Breast epithelium (tissue), 4 donors: Measurements from ENCODE around the gene EHMT1. TPM values are rescaled to one million over a fixed set of nuclear protein-coding genes. Genes with fewer than 3 reads are reported as not detected.

Experiments
- DNase-seq, 2 donors: peaks; one replicate each; pipeline ENCODE4 v3.0.0-alpha.2; 2019; ENCODE audit warnings: low spot score in 2 of 2
- H3K27ac ChIP-seq, 2 donors: fragments of 200-600 bp; sonication (generic) in 1 of 2; one replicate each; pipeline ENCODE4 v1.5.1; 2016 to 2019; ENCODE audit warnings: mild to moderate bottlenecking in 1 of 2
- H3K27me3 ChIP-seq, 2 donors: fragments of 200-600 bp; sonication (generic) in 1 of 2; one replicate each; pipeline versions ENCODE4 v1.5.1 to v1.6.0; 2017 to 2019; ENCODE audit warnings: control low read depth in 1 of 2, mild to moderate bottlenecking in 1 of 2
- H3K36me3 ChIP-seq: fragments of 200-600 bp; one replicate; pipeline ENCODE4 v1.5.1; 2019
- H3K4me1 ChIP-seq, 2 donors: fragments of 200-600 bp; sonication (generic); one replicate each; pipeline ENCODE4 v1.5.1; 2016 to 2019; ENCODE audit warnings: control low read depth in 1 of 2
- H3K4me3 ChIP-seq, 3 donors: fragments of 200-600 bp; sonication (generic); 1 replicate in 2 of 3; 2 replicates in 1 of 3; pipeline ENCODE4 v1.5.1; 2016 to 2019; ENCODE audit warnings: mild to moderate bottlenecking in 3 of 3, moderate library complexity in 2 of 3
- H3K9me3 ChIP-seq, 2 donors: fragments of 200-600 bp; sonication (generic) in 1 of 2; one replicate each; pipeline ENCODE4 v1.5.1; 2016 to 2019; ENCODE audit warnings: control low read depth in 1 of 2
- POLR2A ChIP-seq: fragments of 450-650 bp; IDR thresholded peaks from one replicate; pipeline ENCODE4 v1.6.1; 2016; ENCODE audit warnings: antibody characterized with exemption, mild to moderate bottlenecking, moderate library complexity
- POLR2AphosphoS5 ChIP-seq, 3 donors: sonication (generic); formaldehyde crosslinking; IDR thresholded peaks; one replicate each; pipeline ENCODE4 v1.6.1; 2017; ENCODE audit warnings: antibody characterized with exemption in 3 of 3
- intact Hi-C: fragments of 100-400 bp; cut with DNase I; formaldehyde crosslinking; loops from one replicate; pipeline ENCODE4 v1.15.1; 2023; ENCODE audit warnings: low total_unique reads
- total RNA-seq, 3 donors: library from RNA; depleted of rRNA; stranded (reverse); fragments of >200 nt; gene quantifications; one replicate each; pipeline ENCODE4 v1.1.0, GENCODE V29; 2016
- TF ChIP-seq, protein P1 (sequence below), 3 donors: fragments of 450-650 bp; IDR thresholded peaks; one replicate each; pipeline ENCODE4 v1.5.1; 2016 to 2017; ENCODE audit warnings: antibody characterized with exemption in 3 of 3, mild to moderate bottlenecking in 3 of 3, moderate library complexity in 3 of 3

Gene EHMT1
- total RNA-seq, 3 donors from 2014 or later: 63.7 to 113 (median 91.2) TPM

DNA sequence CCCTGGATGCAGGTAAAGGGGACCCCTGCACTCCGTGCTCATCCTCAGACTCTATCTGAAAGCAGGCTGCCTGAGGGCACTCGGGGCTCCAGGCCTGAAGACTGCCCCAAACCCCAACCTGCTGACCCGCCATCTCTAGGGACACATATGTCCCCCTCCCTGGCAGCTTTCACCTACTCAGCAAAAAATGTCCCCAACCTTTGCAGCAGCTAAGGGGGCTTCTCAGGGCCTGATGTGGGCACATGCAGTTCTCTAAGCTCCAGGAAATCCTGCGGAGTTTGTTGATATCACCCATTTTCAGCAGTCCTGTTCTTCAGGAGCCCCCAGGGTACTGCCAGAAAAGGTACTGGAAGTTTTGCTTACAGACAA lies 37.9 kb upstream of the EHMT1 start:
- no peak for DNase-seq
- intact Hi-C loops: no loop called here
- Histone ChIP-seq H3K9me3 (no peaks in the 10 kb centered on the region), H3K27me3 (no peaks in the 10 kb centered on the region), H3K27ac (no peak overlapping the region), H3K4me1 (peaks cover 8% of the 10 kb centered on the region in 2 donors), H3K4me3 (no peak overlapping the region), H3K36me3 (no peaks in the 10 kb centered on the region)
- TF ChIP-seq POLR2AphosphoS5 (IDR thresholded peaks at IDR 0.05) (no peak), POLR2A (no peak)
- TF ChIP-seq, protein P1, sequence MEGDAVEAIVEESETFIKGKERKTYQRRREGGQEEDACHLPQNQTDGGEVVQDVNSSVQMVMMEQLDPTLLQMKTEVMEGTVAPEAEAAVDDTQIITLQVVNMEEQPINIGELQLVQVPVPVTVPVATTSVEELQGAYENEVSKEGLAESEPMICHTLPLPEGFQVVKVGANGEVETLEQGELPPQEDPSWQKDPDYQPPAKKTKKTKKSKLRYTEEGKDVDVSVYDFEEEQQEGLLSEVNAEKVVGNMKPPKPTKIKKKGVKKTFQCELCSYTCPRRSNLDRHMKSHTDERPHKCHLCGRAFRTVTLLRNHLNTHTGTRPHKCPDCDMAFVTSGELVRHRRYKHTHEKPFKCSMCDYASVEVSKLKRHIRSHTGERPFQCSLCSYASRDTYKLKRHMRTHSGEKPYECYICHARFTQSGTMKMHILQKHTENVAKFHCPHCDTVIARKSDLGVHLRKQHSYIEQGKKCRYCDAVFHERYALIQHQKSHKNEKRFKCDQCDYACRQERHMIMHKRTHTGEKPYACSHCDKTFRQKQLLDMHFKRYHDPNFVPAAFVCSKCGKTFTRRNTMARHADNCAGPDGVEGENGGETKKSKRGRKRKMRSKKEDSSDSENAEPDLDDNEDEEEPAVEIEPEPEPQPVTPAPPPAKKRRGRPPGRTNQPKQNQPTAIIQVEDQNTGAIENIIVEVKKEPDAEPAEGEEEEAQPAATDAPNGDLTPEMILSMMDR (IDR thresholded peaks at IDR 0.05): no peak

DNA sequence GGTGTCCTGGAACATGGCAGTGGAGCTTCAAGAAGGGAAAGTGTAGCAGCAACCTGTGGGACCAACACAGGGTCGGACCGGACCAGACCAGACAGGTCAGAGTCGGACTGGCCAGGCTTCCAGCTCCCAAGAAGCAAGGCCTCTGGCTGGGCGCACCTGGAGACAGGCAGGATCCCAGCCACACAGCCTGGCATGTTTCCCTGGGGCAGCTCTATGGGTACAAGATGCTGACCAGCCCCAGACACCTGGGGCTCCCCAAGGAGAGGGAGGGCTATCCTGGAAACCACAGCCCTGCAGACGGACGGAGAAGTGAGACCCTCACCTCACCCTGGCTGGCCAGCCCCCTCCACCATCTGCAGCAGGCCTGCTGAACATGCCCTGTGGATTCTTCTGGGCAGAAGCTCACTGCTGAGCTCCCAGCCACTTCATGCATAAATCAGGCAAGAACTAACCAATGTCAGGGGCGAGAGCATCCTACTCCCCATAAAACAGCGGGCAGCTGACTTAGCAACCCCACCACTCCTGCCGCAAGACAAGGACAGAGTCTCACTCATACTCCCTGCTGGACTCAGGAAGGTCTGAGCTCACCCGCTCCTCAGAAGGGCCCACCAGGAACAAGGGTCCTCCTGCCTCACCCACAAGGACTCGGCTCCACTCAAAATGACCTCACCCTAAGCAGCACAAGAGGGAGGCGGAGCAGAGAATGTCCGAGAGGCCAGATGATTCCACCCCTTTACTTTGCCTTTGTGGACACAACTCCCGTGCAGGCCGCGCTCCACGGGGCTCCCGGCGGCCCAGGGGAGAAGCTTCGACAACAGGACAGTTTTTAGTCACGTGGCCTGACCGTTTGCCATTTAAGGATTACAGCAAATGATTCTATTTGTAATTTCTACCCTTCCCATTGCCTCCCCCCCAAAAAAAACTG lies 37.2 kb upstream of the EHMT1 start:
- H3K4me3 ChIP-seq: no peak overlapping the region
- H3K27me3 ChIP-seq: no peaks in the 10 kb centered on the region
- H3K4me1 ChIP-seq: peaks cover 8% of the 10 kb centered on the region in 2 donors
- TF ChIP-seq POLR2A (no peak), POLR2AphosphoS5 (IDR thresholded peaks at IDR 0.05) (no peak)
- TF ChIP-seq, protein P1 (IDR thresholded peaks at IDR 0.05): no peak
- no peak overlapping the region for H3K27ac ChIP-seq
- DNase-seq: no peak
- H3K36me3 ChIP-seq: no peaks in the 10 kb centered on the region
- no peaks in the 10 kb centered on the region for H3K9me3 ChIP-seq
- intact Hi-C loops: no loop called here

DNA sequence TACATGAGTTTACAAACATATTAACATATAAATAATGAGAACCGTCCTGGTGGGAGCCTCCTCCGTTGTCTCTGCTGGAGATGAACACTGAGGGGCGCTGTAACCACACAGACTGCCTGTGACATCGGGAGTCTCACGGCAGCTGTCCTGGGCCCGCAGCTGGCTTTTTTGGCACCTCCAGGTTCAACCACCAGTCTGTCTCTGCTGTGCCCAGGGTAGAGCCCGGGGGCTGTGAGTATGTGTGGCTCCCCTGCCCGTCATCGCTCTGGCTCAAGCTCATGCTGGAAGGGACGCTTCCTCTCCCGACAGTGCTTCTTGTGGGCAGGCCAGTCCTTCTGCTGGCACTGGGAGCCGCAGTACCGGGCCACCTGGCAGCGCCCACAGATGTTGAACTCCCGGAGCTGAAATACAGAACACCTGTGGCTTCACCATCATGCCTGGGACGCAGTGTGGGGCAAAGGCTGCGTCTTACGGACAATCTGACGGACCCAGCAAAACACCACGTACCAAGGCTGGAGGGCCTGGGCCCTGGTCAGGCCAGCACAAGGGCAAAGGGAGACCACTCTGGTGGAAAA lies 36.4 kb upstream of the EHMT1 start:
- H3K27ac ChIP-seq: no peak overlapping the region
- peaks cover 6 to 8% of the 10 kb centered on the region in 2 donors for H3K4me1 ChIP-seq
- TF ChIP-seq POLR2A (no peak), POLR2AphosphoS5 (IDR thresholded peaks at IDR 0.05) (no peak)
- TF ChIP-seq, protein P1 (IDR thresholded peaks at IDR 0.05): no peak
- H3K4me3 ChIP-seq: no peak overlapping the region
- intact Hi-C loops: no loop called here
- H3K9me3 ChIP-seq: no peaks in the 10 kb centered on the region
- no peak for DNase-seq
- H3K27me3 ChIP-seq: no peaks in the 10 kb centered on the region
- no peaks in the 10 kb centered on the region for H3K36me3 ChIP-seq

DNA sequence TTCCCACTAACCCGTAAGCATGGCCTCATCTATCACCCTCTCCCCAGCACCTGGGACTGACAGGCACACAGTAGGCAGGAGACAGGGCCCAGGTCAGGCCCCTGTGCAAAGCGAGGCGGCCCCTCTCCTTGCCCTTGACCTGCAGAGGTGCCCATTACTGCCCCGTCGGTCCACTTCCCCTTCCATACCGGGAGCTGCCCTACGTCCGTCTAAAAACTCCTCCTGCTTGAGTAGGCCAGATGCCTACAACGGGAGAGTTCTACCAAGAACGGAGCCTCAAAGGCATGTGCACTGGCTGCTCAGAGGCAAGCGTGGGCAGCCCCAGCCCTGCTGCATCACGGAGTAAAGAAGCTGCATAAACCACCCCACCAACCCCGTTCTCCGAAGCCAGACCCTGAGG lies 35.5 kb upstream of the EHMT1 start:
- DNase-seq: no peak
- no peak overlapping the region for H3K4me3 ChIP-seq
- no peaks in the 10 kb centered on the region for H3K9me3 ChIP-seq
- no peaks in the 10 kb centered on the region for H3K27me3 ChIP-seq
- no peaks in the 10 kb centered on the region for H3K36me3 ChIP-seq
- intact Hi-C loops: no loop called here
- TF ChIP-seq, protein P1 (IDR thresholded peaks at IDR 0.05): no peak
- TF ChIP-seq POLR2A (no peak), POLR2AphosphoS5 (IDR thresholded peaks at IDR 0.05) (no peak)
- H3K4me1 ChIP-seq: no peaks in the 10 kb centered on the region
- no peak overlapping the region for H3K27ac ChIP-seq

DNA sequence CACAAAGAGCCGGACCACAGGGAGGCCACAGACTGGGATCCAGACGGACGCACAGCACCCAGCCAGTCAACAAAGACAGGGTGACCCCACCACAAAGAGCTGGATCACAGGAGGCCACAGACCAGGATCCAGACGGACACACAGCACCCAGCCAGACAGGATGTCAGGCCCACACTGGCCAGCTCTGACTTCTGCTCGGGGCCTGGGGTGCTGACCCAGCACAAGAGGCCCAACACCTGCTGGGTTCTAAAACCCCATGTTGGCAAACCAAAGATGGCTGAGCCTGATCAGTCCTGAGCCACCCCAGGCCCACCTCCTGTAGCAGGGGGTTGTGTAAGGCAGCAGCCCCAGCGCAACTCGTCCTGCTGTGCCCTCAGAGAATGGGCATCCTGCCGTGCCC lies 34.8 kb upstream of the EHMT1 start:
- H3K4me3 ChIP-seq: no peak overlapping the region
- peaks cover 1 to 3% of the 10 kb centered on the region in 2 donors for H3K4me1 ChIP-seq
- H3K9me3 ChIP-seq: no peaks in the 10 kb centered on the region
- intact Hi-C loops: no loop called here
- DNase-seq: no peak
- H3K27ac ChIP-seq: no peak overlapping the region
- no peaks in the 10 kb centered on the region for H3K36me3 ChIP-seq
- no peaks in the 10 kb centered on the region for H3K27me3 ChIP-seq
- TF ChIP-seq POLR2AphosphoS5 (IDR thresholded peaks at IDR 0.05) (no peak), POLR2A (no peak)
- TF ChIP-seq, protein P1 (IDR thresholded peaks at IDR 0.05): no peak
